Esophagus squamous epithelium (tissue), 4 donors: ENCODE results near the gene CUEDC1.
A peak's percentile ranks its signal among the peaks of the same experiment; 100 is the strongest.

ENCODE experiments used
- CTCF ChIP-seq, 6 experiments: fragments of 450-650 bp in 4 of 6; fragments of 200-600 bp in 2 of 6; sonication (generic) in 2 of 6; IDR thresholded peaks; one replicate each; pipeline ENCODE4 v1.5.1; 2016 to 2019; ENCODE audit warnings: antibody characterized with exemption in 6 of 6, mild to moderate bottlenecking in 4 of 6, moderate library complexity in 4 of 6
- POLR2A ChIP-seq, 4 donors: fragments of 450-650 bp; IDR thresholded peaks; one replicate each; pipeline ENCODE4 v1.6.1; 2017; ENCODE audit warnings: antibody characterized with exemption in 4 of 4, mild to moderate bottlenecking in 4 of 4, moderate library complexity in 3 of 4

- TF ChIP-seq CTCF (IDR thresholded peaks at IDR 0.05) (peak in 1 of 6 experiments; percentile 10), POLR2A (IDR thresholded peaks at IDR 0.05) (peak in 3 of 4 donors; percentile 21 to 49 (median 34))
These were observed 62.2 kb downstream of the CUEDC1 start for GRCh38 chr17:57892820-57893595.
